ENCODE results near the gene TUBB4B.
"Not testable (repeated sequence)": the region's sequence is repeated elsewhere in the genome, so short reads cannot be mapped to it uniquely, and the experiment has no call there.

The TUBB4B gene

GRCh38 chr9:137237759-137238726, 3.0 kb upstream of the TUBB4B start:
- peaks cover 20% of the 10 kb centered on the region for H3K4me1 ChIP-seq (ENCODE audit: control insufficient read depth, insufficient read depth, low read length)
- H3K27ac ChIP-seq (ENCODE audit: low read depth, low read length): no peak overlapping the region
- H3K36me3 ChIP-seq (ENCODE audit: control insufficient read depth, insufficient read depth, low read length): peaks cover 7% of the 10 kb centered on the region
- no peak overlapping the region for H3K9ac ChIP-seq (ENCODE audit: low read length)
- H3K4me3 ChIP-seq (ENCODE audit: low read length): peak overlapping the region; percentile 21
- peaks cover 16% of the 10 kb centered on the region for H3K27me3 ChIP-seq (ENCODE audit: control insufficient read depth, insufficient read depth, low read length)

GRCh38 chr9:137239541-137240200, 1.4 kb upstream of the TUBB4B start:
- Histone ChIP-seq H3K4me3 (ENCODE audit: low read length) (peak overlapping the region; percentile 82), H3K27ac (ENCODE audit: low read depth, low read length) (peak overlapping the region; percentile 96), H3K4me1 (ENCODE audit: control insufficient read depth, insufficient read depth, low read length) (peaks cover 20% of the 10 kb centered on the region), H3K9ac (ENCODE audit: low read length) (peak overlapping the region; percentile 40), H3K36me3 (ENCODE audit: control insufficient read depth, insufficient read depth, low read length) (peaks cover 11% of the 10 kb centered on the region)
- not testable (repeated sequence) for H3K27me3 ChIP-seq (ENCODE audit: control insufficient read depth, insufficient read depth, low read length)

GRCh38 chr9:137240318-137240840, 708 bp upstream of the TUBB4B start:
- Histone ChIP-seq H3K27ac (ENCODE audit: low read depth, low read length) (peak overlapping the region; percentile 96), H3K9ac (ENCODE audit: low read length) (peak overlapping the region; percentile 40), H3K36me3 (ENCODE audit: control insufficient read depth, insufficient read depth, low read length) (peaks cover 11% of the 10 kb centered on the region), H3K4me1 (ENCODE audit: control insufficient read depth, insufficient read depth, low read length) (peaks cover 20% of the 10 kb centered on the region), H3K4me3 (ENCODE audit: low read length) (peak overlapping the region; percentile 82), H3K27me3 (ENCODE audit: control insufficient read depth, insufficient read depth, low read length) (peaks cover 2% of the 10 kb centered on the region)

- H3K36me3 ChIP-seq (ENCODE audit: control insufficient read depth, insufficient read depth, low read length): peaks cover 11% of the 10 kb centered on the region
- H3K27ac ChIP-seq (ENCODE audit: low read depth, low read length): peak overlapping the region; percentile 89
- peak overlapping the region; percentile 49 for H3K9ac ChIP-seq (ENCODE audit: low read length)
- H3K27me3 ChIP-seq (ENCODE audit: control insufficient read depth, insufficient read depth, low read length): no peaks in the 10 kb centered on the region
- H3K4me3 ChIP-seq (ENCODE audit: low read length): peak overlapping the region; percentile 84
- peaks cover 15% of the 10 kb centered on the region for H3K4me1 ChIP-seq (ENCODE audit: control insufficient read depth, insufficient read depth, low read length)
Observed at GRCh38 chr9:137241490-137242268, 592 bp downstream of the TUBB4B start.

GRCh38 chr9:137242269-137243203, 1.4 kb downstream of the TUBB4B start:
- peak overlapping the region; percentile 49 for H3K9ac ChIP-seq (ENCODE audit: low read length)
- H3K27ac ChIP-seq (ENCODE audit: low read depth, low read length): peak overlapping the region; percentile 85
- peaks cover 11% of the 10 kb centered on the region for H3K36me3 ChIP-seq (ENCODE audit: control insufficient read depth, insufficient read depth, low read length)
- H3K4me3 ChIP-seq (ENCODE audit: low read length): peak overlapping the region; percentile 84
- peaks cover 12% of the 10 kb centered on the region for H3K4me1 ChIP-seq (ENCODE audit: control insufficient read depth, insufficient read depth, low read length)
- no peaks in the 10 kb centered on the region for H3K27me3 ChIP-seq (ENCODE audit: control insufficient read depth, insufficient read depth, low read length)

- Histone ChIP-seq H3K36me3 (ENCODE audit: control insufficient read depth, insufficient read depth, low read length) (peaks cover 11% of the 10 kb centered on the region), H3K4me3 (ENCODE audit: low read length) (peak overlapping the region; percentile 84), H3K4me1 (ENCODE audit: control insufficient read depth, insufficient read depth, low read length) (peaks cover 11% of the 10 kb centered on the region)
- not testable (repeated sequence) for H3K27me3 ChIP-seq (ENCODE audit: control insufficient read depth, insufficient read depth, low read length); H3K27ac ChIP-seq (ENCODE audit: low read depth, low read length); H3K9ac ChIP-seq (ENCODE audit: low read length)
Observed at GRCh38 chr9:137243266-137243625, 2.2 kb downstream of the TUBB4B start.

- Histone ChIP-seq H3K9ac (ENCODE audit: low read length) (no peak overlapping the region), H3K27ac (ENCODE audit: low read depth, low read length) (no peak overlapping the region), H3K4me1 (ENCODE audit: control insufficient read depth, insufficient read depth, low read length) (peaks cover 9% of the 10 kb centered on the region), H3K27me3 (ENCODE audit: control insufficient read depth, insufficient read depth, low read length) (no peaks in the 10 kb centered on the region), H3K36me3 (ENCODE audit: control insufficient read depth, insufficient read depth, low read length) (peaks cover 11% of the 10 kb centered on the region), H3K4me3 (ENCODE audit: low read length) (no peak overlapping the region)
Observed at GRCh38 chr9:137243626-137244485, 2.8 kb downstream of the TUBB4B start.

GRCh38 chr9:137244486-137245449, 3.7 kb downstream of the TUBB4B start:
- Histone ChIP-seq H3K36me3 (ENCODE audit: control insufficient read depth, insufficient read depth, low read length) (peaks cover 11% of the 10 kb centered on the region), H3K27me3 (ENCODE audit: control insufficient read depth, insufficient read depth, low read length) (no peaks in the 10 kb centered on the region), H3K4me1 (ENCODE audit: control insufficient read depth, insufficient read depth, low read length) (peaks cover 9% of the 10 kb centered on the region), H3K4me3 (ENCODE audit: low read length) (no peak overlapping the region), H3K27ac (ENCODE audit: low read depth, low read length) (no peak overlapping the region), H3K9ac (ENCODE audit: low read length) (no peak overlapping the region)

- no peaks in the 10 kb centered on the region for H3K27me3 ChIP-seq (ENCODE audit: control insufficient read depth, insufficient read depth, low read length)
- peaks cover 9% of the 10 kb centered on the region for H3K4me1 ChIP-seq (ENCODE audit: control insufficient read depth, insufficient read depth, low read length)
- no peak overlapping the region for H3K4me3 ChIP-seq (ENCODE audit: low read length)
- no peak overlapping the region for H3K27ac ChIP-seq (ENCODE audit: low read depth, low read length)
- H3K36me3 ChIP-seq (ENCODE audit: control insufficient read depth, insufficient read depth, low read length): peaks cover 11% of the 10 kb centered on the region
- H3K9ac ChIP-seq (ENCODE audit: low read length): no peak overlapping the region
Observed at GRCh38 chr9:137245450-137246421, 4.6 kb downstream of the TUBB4B start.

Measured in rectal smooth muscle tissue (tissue), 1 donor.